NOMO-1 (cell line): ENCODE results near the gene PEMT.
"Not testable (repeated sequence)": the region's sequence is repeated elsewhere in the genome, so short reads cannot be mapped to it uniquely, and the experiment has no call there.

Experiments
- DNase-seq, 2 experiments: peaks; one replicate each; lab custom pipeline; 2025; ENCODE audit not compliant: unreplicated experiment in 2 of 2; lab: John Stamatoyannopoulos, UW

Gene PEMT

GRCh38 chr17:17465878-17466277 lies 125.6 kb downstream of the PEMT start:
- DNase-seq, result not testable (repeated sequence)

DNA sequence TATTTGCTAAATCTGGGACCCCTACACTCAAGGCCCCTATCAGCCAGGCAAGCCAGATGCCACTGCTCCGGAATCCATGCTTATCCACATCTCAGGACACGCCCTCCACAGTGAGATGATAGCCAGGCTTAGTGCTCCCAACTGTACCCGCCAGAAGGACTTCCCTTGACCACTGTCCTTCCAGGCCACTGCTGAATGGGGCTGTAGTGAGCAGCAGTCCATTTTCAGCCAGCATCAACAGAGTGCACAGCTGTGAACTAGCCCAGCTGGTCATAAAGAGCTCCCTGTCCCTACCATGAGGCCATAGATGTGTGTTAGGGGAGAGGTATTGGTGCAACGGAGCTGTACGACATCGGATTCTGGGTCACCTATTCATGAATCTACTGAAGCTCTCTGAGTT lies 127.7 kb downstream of the PEMT start:
- no peak for DNase-seq

GRCh38 chr17:17462048-17462824 lies 129.3 kb downstream of the PEMT start:
- no peak for DNase-seq

- DNase-seq, result no peak
Observed at GRCh38 chr17:17460038-17460437, 131.5 kb downstream of the PEMT start.

DNA sequence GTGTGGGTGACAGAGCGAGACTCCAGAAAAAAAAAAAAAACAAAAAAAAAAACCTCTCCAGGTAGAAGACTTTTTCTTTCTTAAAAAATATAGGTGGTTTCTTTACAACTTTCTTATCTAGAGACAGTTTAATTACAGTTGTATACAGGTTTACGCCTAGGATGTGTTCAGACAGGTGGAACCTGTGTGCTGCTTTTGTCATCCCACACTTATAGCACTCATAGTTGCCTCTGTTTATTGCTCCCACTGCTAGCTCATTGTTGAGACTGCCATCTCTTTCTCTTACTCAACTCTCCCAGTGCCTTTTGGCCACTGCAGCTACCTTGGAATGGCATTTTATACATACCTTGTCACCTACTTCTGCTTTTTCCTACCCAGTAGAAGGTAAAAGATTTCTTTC lies 133.8 kb downstream of the PEMT start:
- no peak for DNase-seq

DNA sequence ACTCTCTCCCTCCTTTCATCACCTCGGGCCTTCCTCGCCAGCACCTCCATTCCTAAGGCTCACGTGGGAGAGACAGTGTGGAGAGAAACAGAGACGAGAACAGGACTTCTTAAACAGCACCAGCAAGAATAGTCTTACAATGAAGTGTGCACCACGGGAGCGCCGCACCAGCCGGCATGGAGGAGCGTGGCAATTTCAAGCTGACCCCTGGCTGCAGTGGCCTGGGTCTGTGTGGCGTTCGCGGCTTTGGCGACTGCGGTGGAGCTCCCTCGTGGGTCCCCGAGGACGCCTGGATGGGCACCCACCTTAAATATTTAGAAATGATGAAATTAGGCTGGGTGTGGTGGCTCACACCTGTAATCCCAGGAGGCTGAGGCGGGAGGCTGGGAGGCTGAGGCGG lies 135.3 kb downstream of the PEMT start:
- no peak for DNase-seq
